ENCODE measurements around the gene LCN12. TPM values are rescaled to one million over a fixed set of nuclear protein-coding genes. Genes with fewer than 3 reads are reported as not detected.

The LCN12 gene
- total RNA-seq, 2 donors from 2014 or later = 7.0 to 11.9 TPM

DNA sequence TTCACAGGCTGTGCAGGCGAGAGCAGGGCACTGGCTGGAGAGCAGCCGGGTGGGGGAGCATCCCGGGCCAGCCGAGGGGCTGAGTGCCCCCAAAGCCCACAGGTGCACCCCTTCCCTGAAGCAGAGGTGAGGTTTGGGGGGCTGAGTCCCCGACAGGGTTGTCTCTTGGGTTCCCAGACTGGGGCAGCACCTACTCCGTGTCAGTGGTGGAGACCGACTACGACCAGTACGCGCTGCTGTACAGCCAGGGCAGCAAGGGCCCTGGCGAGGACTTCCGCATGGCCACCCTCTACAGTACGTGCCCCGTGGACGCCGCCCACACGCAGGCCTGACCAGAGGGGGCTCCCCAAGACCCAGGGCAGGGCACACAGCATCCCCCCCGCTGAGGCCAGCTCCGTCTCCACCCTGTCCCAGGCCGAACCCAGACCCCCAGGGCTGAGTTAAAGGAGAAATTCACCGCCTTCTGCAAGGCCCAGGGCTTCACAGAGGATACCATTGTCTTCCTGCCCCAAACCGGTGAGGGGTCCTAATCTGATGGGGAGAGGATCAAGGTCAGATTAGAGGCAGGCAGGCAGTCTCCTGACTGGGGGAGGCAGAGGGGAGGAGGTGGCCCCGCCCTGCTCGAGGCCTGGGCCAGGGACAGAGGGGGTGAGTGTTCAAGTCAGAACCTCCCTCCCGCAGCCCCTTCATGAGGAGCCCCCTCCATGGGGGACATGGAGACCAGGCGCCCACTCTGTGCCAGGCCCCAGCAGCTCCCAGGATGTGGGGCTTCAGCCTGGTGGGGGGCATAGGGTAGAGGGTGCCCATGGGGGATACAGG, 27.9 kb downstream of the LCN12 start:
- intact Hi-C loops (cut with DNase I) = no loop called here
- DNase-seq (no peak), ATAC-seq (no peak)

DNA sequence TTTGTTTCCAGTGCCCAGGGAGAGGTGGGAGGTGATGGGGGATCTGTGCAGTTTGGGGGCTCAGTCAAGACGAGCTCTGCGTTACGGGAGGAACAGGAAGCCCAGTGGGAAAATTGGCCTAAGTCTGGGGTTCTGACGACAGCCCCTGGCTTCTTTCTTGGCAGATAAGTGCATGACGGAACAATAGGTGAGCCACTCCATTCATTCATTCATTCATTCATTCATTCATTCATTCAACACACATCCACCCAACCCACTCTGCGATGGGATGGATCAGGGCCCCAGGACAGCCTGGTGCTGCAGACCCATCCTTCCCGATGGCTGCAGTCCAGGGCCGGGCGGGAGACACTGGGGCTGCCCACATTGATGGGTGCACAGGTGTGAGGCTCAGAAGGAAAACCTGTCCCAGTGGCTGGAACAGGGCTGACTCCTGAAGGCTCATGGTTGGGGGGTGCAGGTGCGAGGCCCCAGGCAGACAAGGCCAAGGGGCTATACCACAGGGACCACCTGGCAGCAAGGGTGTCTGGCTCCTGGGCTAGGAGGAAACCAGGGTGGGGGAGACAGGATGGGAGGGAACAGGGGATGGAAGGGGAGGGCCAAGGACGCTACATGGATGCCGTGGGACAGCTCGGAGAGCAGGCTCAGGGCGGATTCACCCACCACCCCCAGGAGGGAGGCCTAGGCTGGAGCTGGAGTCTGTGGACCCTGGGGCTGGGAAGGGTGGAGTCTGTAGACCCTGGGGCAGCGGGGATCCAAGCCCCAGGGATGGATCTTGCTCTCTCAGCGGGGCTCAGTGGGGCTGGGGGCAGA, 28.8 kb downstream of the LCN12 start:
- peak; percentile 25 for DNase-seq

DNA sequence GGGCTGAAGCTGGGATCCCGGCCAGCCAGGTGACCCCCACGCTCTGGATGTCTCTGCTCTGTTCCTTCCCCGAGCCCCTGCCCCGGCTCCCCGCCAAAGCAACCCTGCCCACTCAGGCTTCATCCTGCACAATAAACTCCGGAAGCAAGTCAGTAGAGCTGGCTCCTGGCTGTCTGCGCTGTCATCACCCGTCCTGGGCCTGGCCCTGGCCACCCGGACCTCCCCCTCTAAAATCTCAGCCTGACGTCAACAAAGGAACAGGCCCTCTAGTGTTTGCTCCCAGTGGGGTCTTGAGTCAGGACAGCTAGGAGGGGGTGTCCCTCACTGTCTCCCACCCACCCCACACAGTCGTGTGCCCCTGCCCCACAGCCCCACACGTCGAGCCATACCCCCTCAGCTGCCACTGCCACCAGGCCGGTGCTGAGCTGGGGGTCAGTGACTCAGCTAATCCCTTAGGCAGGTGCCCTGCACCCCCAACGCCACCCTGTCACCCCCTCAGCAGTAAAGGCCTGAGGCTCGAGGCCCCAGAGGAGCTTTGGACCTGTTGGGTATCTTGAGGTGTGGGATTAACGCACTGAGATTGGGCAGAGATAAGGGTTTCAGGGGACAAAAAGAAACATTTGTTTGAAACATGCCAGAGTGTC, 29.6 kb downstream of the LCN12 start:
- DNase-seq (peak; percentile 79), ATAC-seq (peak; percentile 2 to 3)
- intact Hi-C loops (cut with DNase I) = no loop called here

More for the DNA sequence above, 28.8 kb downstream of the LCN12 start:
- no peak for ATAC-seq
- intact Hi-C loops (cut with DNase I) = no loop called here

DNA sequence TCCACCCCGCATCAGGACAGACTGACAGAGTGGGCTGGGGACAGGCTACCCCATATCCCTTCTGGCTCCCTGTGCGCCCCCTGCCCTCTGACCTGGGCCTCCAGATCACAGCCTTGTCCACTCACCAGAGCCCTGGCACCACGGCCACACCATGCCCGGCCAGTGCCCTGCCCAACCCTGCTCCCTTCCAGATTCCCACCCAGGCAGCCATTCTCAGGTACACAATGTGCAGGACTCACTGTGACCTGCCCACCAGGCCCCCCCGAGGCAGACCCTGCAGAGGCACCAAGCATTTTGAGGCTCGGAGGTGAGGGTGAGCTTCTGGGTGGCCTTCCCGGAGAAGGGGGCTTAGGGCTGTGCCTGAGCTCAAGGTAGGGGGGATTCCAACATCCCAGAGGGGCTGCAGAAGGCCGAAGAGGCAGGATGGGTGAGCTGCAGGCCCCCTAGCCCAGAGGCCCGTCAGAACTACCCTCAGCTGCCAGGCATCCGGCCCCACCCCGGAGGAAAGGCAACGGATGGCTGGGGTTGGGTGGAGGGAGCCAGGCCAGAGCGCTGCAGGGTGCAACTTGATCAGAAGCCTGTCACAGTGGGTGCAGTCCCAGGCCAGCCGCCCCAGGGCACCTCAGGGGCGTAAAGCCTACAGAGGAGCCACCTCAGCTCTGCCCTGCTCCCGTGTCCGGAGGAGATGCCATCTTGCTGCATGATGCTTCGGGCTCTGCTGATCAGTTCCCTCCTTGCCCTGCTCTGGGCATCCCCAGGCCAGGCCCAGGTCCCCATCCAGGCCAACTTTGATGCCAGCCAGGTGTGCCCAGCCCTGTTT, 30.4 kb downstream of the LCN12 start, which contains the start of gene LCNL1:
Gene LCNL1 (plus strand): TSS at position 762 of the 820 bp plus-strand sequence. CDS start 594 bp downstream, outside the sequence.
- intact Hi-C loops (cut with DNase I) = no loop called here
- no peak for ATAC-seq
- no peak for DNase-seq

DNA sequence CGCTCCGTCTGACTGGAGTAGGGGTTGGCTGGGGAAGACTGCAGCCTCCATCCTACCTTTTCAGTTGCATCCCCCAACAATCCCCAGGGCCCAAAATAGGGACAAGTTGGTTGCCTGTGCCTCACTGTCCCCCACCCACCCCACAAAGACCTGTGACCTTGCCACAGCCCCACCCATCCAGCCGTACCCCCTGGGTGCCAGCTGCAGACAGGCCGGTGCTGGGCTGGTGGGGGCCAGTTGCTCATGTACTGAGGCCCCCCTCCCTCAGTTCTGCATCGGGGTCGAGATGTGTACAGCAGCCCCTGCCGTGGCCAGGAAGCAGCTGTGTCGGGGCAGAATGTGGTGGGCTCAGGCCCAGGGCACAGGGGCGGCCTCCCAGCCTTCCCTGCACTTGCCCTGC, 31.1 kb downstream of the LCN12 start:
- DNase-seq = no peak
- ATAC-seq = no peak
- intact Hi-C loops (cut with DNase I) = no loop called here

DNA sequence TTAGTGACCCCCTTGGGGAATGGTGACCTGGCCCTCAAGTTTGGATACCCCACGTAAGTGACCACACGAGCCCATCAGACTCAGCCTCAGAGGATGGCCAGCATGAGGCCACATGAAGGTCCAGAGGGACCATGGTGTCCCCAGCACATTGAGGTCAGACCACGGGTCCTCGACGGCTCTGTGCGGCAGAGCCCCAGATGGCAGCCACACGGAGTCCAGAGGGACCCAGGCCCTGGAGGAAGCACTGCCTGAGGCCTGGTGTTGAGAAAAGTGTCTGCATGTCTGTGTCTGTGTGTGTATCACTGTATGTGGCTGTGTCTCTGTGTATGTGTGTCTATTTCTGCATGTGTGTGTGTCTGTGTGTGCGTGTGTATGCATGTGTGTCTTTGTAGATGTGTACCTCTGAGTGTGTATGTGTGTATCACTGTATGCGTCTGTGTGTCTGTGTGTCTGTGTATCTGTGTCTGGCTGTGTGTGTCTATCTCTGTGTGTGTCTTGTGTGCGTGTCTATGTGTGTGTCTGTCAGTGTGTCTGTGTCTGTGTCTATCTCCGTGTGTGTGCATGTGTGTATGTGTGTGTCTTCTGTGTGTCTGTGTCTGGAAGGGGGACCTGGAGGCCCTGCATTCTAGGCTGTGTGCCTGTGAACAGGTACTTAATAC, 31.7 kb downstream of the LCN12 start:
- DNase-seq = no peak
- ATAC-seq = no peak
- intact Hi-C loops (cut with DNase I) = no loop called here

DNA sequence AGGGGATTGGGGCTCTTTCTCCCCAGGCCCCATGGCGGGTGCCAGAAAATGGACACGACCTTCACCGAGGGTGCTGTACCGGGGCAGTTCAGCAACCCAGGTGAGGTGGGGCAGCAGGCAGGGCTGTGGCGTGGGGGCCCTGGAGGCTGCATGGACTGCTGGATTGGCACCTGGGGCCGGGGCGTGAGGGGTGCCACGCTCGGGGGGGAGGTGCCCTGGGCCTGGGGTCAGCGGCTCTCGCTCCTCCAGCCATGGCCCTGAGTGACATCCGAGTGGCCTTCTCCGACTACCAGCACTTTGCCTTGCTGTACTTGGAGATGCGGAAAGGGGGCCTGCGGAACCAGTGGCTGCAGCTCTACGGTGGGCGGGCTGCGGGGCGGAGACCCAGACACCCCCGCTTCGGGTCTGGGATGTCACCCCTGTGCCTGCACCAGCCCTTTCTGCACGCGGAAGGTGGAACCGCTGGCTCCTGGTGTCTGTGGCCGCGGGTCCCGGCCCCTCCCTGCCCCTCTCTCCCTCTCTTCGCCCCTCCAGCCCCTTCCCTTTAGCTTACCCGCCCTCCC, 32.5 kb downstream of the LCN12 start:
- intact Hi-C loops (cut with DNase I) = no loop called here
- no peak for ATAC-seq
- no peak for DNase-seq

DNA sequence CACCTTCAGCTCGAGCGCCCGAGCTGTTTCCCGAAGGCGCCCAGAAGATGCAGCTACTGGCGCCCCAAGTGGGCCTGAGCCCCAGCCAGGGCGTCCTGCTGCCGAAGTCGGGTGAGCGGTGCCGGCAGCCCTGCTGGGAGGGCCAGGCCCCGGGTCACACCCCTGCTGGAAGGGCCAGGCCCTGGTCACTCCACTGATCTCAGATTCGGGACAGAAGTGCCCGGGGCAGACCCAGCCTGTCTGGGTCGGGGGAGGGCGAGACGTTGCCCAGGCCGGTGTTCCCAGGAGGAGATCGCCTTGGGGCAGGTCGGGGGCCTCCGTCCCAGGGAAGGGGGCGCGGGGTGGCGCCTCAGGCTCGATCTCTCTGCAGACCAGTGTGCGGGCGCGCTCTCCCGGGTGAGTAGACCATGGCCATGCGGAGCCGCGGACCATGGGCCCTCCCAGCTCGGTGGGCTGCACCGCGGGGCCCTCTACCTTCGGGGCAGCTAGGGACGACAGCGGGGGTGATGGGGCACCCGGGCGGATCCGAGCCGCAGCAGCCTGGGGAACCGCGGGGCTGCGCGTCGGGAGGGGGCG, 33.0 kb downstream of the LCN12 start:
- intact Hi-C loops (cut with DNase I) = no loop called here
- no peak for DNase-seq
- ATAC-seq = peak; percentile 8

DNA sequence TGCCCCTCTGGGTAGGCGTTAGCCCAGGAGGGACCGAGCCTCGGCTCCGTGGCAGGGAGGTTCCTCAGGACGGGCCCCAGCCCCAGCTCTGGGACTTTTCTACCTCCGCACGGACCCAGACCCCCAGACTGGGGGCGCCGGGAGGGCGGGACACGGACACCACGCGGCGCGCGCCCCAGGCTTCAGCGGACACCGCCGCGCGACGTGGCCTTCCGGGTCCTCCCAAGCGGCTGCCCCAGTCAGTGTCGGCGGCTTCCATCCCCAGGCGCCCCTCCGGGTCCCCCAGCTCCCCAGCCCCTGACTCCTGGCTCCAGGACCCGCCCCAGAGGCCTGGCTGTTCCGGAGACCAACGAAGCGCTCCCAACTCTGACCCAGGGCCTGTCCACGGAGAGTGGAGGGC, 33.8 kb downstream of the LCN12 start:
- intact Hi-C loops (cut with DNase I) = no loop called here
- no peak for ATAC-seq
- DNase-seq = no peak

DNA sequence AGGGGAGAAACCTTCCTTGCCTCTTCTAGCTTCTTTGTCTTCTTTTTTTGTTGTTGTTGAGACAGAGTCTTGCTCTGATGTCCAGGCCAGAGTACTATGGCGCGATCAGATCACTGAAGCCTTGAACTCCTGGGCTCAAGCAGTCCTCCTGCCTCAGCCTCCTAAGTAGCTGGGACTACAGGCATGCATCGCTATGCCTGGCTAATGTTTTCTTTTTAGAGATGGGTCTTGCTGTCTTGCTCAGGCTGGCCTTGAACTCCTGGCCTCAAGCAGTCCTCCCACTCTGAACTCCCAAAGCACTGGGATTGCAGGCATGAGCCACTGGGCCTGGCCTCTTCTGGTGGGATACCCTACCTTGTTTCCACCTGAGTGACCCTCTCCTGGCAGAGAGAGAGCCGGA, 36.8 kb downstream of the LCN12 start:
- intact Hi-C loops (cut with DNase I) = no loop called here
- ATAC-seq (no peak), DNase-seq (no peak)

DNA sequence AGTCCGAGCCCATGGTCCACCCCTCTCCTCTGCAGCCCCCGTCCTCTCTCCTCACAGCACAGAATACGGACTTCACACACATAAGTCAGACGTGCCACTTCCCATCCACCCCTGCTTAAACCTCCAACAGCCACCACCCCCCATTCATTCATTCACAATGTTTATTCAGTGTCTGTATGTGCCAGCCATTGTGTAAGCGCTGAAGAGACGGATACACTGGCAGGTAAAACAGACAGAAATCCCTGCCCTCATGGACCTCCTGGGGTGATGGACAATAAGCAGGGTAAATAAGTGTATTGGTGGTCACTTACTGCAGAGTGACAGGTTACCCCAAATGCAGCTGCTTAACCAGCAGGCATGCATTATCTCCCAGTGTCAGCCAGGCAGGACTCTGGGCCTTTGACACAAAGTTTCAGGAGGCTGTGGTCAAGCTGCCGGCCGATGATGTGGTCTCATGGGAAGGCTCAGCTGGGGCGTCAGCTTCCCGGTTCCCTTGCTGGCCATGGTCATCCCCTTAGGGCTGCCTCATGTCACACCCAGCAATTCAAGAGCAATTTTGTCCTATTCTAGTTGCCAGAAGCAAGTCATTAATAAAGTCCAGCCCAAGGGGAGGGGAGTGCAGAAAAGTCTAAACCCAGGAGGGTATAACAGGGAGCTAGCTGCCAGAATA, 38.3 kb downstream of the LCN12 start:
- no peak for DNase-seq
- intact Hi-C loops (cut with DNase I) = loop anchor here in 1 of 2 donors (10.0 kb wide), 1 partner anchor 46 kb away; the partner anchor contains the start of genes C8G and FBXW5
- ATAC-seq = no peak

DNA sequence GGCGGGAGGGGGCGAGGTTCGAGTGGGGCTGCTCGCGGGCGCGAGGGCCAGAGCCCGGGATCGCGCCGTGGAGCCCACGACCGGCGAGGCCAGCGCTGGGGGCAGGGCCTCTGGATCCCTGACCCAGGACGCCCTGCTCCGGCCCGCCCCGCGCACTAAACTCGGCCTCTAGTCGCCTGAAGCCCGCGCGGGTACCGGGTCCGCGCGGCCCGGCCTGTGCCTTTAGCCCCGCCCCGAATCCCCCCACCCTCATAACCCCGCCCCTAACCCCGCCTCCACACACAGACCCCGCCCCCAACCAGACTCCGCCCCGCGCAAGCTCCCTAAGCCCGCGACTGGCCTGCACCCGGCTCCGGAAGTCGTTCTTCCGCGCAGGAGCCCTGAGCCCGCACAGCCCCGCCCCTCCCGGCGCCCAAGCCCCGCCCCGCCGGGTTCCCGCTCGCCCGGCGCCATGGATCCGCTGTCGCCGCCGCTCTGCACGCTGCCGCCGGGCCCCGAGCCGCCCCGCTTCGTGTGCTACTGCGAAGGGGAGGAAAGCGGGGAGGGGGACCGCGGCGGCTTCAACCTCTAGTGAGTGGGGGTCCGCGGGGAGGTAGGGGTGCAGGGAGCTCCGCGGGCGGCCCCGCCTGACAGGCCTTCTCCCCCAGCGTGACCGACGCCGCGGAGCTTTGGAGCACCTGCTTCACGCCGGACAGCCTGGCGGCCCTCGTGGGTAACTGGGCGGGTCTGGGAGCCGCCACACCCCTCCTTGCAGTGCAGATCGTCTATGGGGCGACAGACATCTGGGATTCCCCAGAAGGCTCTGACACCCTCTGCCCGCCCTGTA, 40.1 kb downstream of the LCN12 start, which contains the start of gene PAXX:
Gene PAXX (plus strand): TSS at position 430 of the 826 bp plus-strand sequence. CDS start 22 bp downstream, at position 452.
- DNase-seq (peak; percentile 95), ATAC-seq (peak; percentile 93 to 97)
- intact Hi-C loops (cut with DNase I) = loop anchor here in 1 of 2 donors (10.0 kb wide), 1 partner anchor 47 kb away; the partner anchor contains the start of genes C8G and FBXW5

DNA sequence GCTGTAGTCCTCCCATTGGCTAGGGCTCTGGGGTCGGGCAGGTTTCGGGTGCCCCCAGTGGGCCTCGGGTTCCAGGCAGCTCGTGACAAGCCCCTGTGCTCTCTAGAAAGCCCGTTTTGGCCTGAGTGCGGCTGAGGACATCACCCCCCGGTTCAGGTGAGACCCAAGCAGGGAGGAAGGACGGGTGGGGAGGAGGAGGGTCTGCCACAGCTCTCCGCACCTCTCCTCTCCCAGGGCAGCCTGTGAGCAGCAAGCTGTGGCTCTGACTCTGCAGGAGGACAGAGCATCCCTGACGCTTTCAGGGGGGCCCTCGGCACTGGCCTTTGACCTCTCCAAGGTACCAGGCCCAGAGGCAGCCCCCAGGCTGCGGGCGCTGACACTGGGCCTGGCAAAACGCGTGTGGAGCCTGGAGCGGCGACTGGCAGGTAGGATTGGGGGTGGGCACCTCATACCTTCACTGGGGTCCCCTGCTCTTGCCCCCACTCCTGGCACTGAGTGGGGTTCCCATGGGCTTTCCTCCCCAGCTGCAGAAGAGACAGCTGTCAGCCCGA, 40.8 kb downstream of the LCN12 start:
- intact Hi-C loops (cut with DNase I) = loop anchor here in 1 of 2 donors (10.0 kb wide), 1 partner anchor 48 kb away; the partner anchor contains the start of genes C8G and FBXW5
- no peak for ATAC-seq
- DNase-seq = no peak

DNA sequence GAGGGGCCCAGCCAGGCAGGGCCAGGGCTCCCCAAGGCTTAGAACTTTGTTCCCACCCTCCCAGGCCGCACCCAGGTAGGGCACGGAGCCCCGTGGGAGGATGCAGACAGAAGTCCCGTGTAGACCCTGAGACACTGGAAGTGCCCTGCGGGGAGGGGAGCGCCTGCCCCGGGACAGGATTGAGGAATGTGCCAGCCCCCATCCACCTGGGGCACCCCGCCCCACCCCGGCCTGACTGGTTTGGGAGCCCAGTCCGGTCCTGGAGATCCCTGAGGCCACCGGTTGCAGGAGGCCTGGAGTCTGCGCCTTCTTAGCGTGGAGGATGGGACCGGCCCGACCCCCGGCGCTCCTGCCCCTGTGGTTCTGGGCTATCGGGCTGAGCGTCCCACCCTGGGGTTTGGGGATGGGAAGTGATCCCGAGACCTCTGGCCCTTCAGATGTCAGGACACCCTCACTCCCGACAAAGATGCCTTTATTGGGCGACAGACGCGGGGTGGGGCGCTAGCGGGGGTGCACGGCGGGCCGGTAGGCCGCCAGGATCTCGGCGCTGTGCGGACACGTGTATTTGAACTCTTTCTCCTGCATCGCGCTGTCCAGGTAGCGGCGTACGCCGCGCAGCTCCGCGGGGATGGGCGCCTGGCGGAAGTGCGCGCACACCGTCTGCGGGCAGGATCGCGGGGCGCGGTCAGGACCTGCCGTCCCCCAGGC, 42.3 kb downstream of the LCN12 start:
- no peak for DNase-seq
- intact Hi-C loops (cut with DNase I) = loop anchor here in 1 of 2 donors (10.0 kb wide), 1 partner anchor 50 kb away; the partner anchor contains the start of genes C8G and FBXW5
- ATAC-seq = no peak

DNA sequence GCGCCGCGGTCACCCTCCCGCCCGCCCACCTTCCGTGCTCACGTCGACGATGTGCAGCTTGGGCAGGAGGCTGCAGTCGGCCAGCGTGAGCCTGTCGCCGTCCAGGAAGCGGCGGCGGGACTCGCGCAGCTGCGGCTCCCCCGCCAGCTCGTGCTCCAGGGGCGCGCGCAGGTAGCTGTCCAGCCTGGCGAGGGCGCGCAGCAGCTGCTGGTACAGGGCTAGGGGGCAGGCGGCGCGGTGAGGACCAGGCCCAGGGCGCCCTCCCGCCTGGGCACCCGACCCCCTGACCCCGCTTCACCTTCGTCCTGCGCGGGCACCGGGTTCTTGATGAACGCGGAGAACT, 42.8 kb downstream of the LCN12 start:
- intact Hi-C loops (cut with DNase I) = loop anchor here in 1 of 2 donors (10.0 kb wide), 1 partner anchor 50 kb away; the partner anchor contains the start of genes C8G and FBXW5
- DNase-seq (no peak), ATAC-seq (no peak)
